ENCODE measurements around the gene PCED1B. TPM values are rescaled to one million over a fixed set of nuclear protein-coding genes. Genes with fewer than 3 reads are reported as not detected.

The PCED1B gene
- polyA plus RNA-seq, 1 donor (not counting 4 experiments of a cell fraction or from before 2014, with no cell fraction given): 3.2 TPM

GRCh38 chr12:47039079-47039478 lies 40.3 kb upstream of the PCED1B start:
- Histone ChIP-seq H3K9me1 (ENCODE audit: control insufficient read depth, extremely low read depth, insufficient read depth, low read length) (no peaks in the 10 kb centered on the region), H3K4me2 (ENCODE audit: control insufficient read depth, extremely low read depth, insufficient read depth, low read depth, low read length) (no peak overlapping the region), H3K4me1 (ENCODE audit: control insufficient read depth, extremely low read depth, insufficient read depth, low read length) (peaks cover 7% of the 10 kb centered on the region), H2AFZ (ENCODE audit: control insufficient read depth, low read length) (no peak overlapping the region), H3K27me3 (ENCODE audit: control insufficient read depth, extremely low read depth, insufficient read depth, low read length) (no peaks in the 10 kb centered on the region), H3K27ac (ENCODE audit: control insufficient read depth, insufficient read depth, low read length) (no peak overlapping the region), H3K9me3 (ENCODE audit: control insufficient read depth, low read depth, low read length) (no peaks in the 10 kb centered on the region), H3K79me2 (ENCODE audit: control insufficient read depth, insufficient read depth, low read length) (no peaks in the 10 kb centered on the region), H3K4me3 (ENCODE audit: control insufficient read depth in 2 of 3, extremely low read depth in 1 of 3, insufficient read depth in 2 of 3, low read depth in 1 of 3, low read length in 3 of 3) (no peak overlapping the region), H3K36me3 (ENCODE audit: control insufficient read depth in 2 of 2, extremely low read depth in 1 of 2, insufficient read depth in 2 of 2, low read length in 2 of 2) (no peaks in the 10 kb centered on the region), H3K9ac (ENCODE audit: control insufficient read depth, extremely low read depth, insufficient read depth, low read length) (no peak overlapping the region), H4K20me1 (ENCODE audit: control insufficient read depth, extremely low read depth, insufficient read depth, low read length) (no peaks in the 10 kb centered on the region)
- FAIRE-seq (no peak), DNase-seq (ENCODE audit: low read depth, low spot score) (no peak)
- TF ChIP-seq CTCF (optimal IDR thresholded peaks at IDR 0.05 in 1 of 3, IDR thresholded peaks at IDR 0.05 in 1 of 3, conservative IDR thresholded peaks at IDR 0.05 in 1 of 3; ENCODE audit: extremely low read depth in 1 of 3, insufficient read depth in 2 of 3, low read length in 3 of 3) (no peak), EZH2 (IDR thresholded peaks at IDR 0.05; ENCODE audit: low read length) (no peak)
- dilution Hi-C loops (cut with MboI; ENCODE audit: extremely low pct_ligation_motif_present, low sequenced_read_pairs): no loop called here

GRCh38 chr12:47039756-47040155 lies 39.7 kb upstream of the PCED1B start:
- DNase-seq (ENCODE audit: low read depth, low spot score): no peak
- no peak overlapping the region for H3K9ac ChIP-seq (ENCODE audit: control insufficient read depth, extremely low read depth, insufficient read depth, low read length)
- H3K27ac ChIP-seq (ENCODE audit: control insufficient read depth, insufficient read depth, low read length): no peak overlapping the region
- no peaks in the 10 kb centered on the region for H3K36me3 ChIP-seq (ENCODE audit: control insufficient read depth in 2 of 2, extremely low read depth in 1 of 2, insufficient read depth in 2 of 2, low read length in 2 of 2)
- no peak overlapping the region for H3K4me2 ChIP-seq (ENCODE audit: control insufficient read depth, extremely low read depth, insufficient read depth, low read depth, low read length)
- no peaks in the 10 kb centered on the region for H3K27me3 ChIP-seq (ENCODE audit: control insufficient read depth, extremely low read depth, insufficient read depth, low read length)
- peaks cover under 1% of the 10 kb centered on the region for H3K4me1 ChIP-seq (ENCODE audit: control insufficient read depth, extremely low read depth, insufficient read depth, low read length)
- H2AFZ ChIP-seq (ENCODE audit: control insufficient read depth, low read length): no peak overlapping the region
- H3K9me3 ChIP-seq (ENCODE audit: control insufficient read depth, low read depth, low read length): no peaks in the 10 kb centered on the region
- TF ChIP-seq EZH2 (IDR thresholded peaks at IDR 0.05; ENCODE audit: low read length) (no peak), CTCF (optimal IDR thresholded peaks at IDR 0.05 in 1 of 3, IDR thresholded peaks at IDR 0.05 in 1 of 3, conservative IDR thresholded peaks at IDR 0.05 in 1 of 3; ENCODE audit: extremely low read depth in 1 of 3, insufficient read depth in 2 of 3, low read length in 3 of 3) (no peak)
- H4K20me1 ChIP-seq (ENCODE audit: control insufficient read depth, extremely low read depth, insufficient read depth, low read length): no peaks in the 10 kb centered on the region
- no peaks in the 10 kb centered on the region for H3K79me2 ChIP-seq (ENCODE audit: control insufficient read depth, insufficient read depth, low read length)
- no peak for FAIRE-seq
- no peaks in the 10 kb centered on the region for H3K9me1 ChIP-seq (ENCODE audit: control insufficient read depth, extremely low read depth, insufficient read depth, low read length)
- H3K4me3 ChIP-seq (ENCODE audit: control insufficient read depth in 2 of 3, extremely low read depth in 1 of 3, insufficient read depth in 2 of 3, low read depth in 1 of 3, low read length in 3 of 3): no peak overlapping the region
- dilution Hi-C loops (cut with MboI; ENCODE audit: extremely low pct_ligation_motif_present, low sequenced_read_pairs): no loop called here

Measured in keratinocyte (primary cell).